Natural killer cell (primary cell): ENCODE data around the gene SULT4A1. TPM values are rescaled to one million over a fixed set of nuclear protein-coding genes. Genes with fewer than 3 reads are reported as not detected.

Experiments
- ATAC-seq, 3 donors: fragments of 150-1000 bp in 2 of 3; fragments of 200-7000 bp in 1 of 3; cut with Tn5 transposase; 1 replicate in 1 of 3; 2 replicates in 2 of 3; pipeline ENCODE4 v1.10.0; 2021; ENCODE audit warnings: mild to moderate bottlenecking in 2 of 3, moderate library complexity in 2 of 3
- DNase-seq, 2 donors: peaks; one replicate each; pipeline versions ENCODE4 v3.0.0 to v3.0.0-alpha.2; 2013 to 2021; ENCODE audit warnings: mixed read lengths in 1 of 2
- H3K27ac ChIP-seq: one replicate; pipeline ENCODE4 v1.5.1; 2013; ENCODE audit warnings: mild to moderate bottlenecking, low read length
- H3K27me3 ChIP-seq: one replicate; pipeline ENCODE4 v1.6.1; 2013; ENCODE audit warnings: low read length; ENCODE audit not compliant: control insufficient read depth, insufficient read depth
- H3K36me3 ChIP-seq: one replicate; pipeline ENCODE4 v1.6.1; 2013; ENCODE audit warnings: low read length; ENCODE audit not compliant: control insufficient read depth, insufficient read depth
- H3K4me1 ChIP-seq: one replicate; pipeline ENCODE4 v1.6.1; 2013; ENCODE audit warnings: low read length; ENCODE audit not compliant: control insufficient read depth, insufficient read depth
- H3K4me3 ChIP-seq: one replicate; pipeline ENCODE4 v1.5.1; 2013; ENCODE audit warnings: low read length
- H3K9me3 ChIP-seq: one replicate; pipeline ENCODE4 v1.6.1; 2013; ENCODE audit warnings: low read length; ENCODE audit not compliant: control insufficient read depth, insufficient read depth
- H3K27ac Mint-ChIP-seq, 2 donors: one replicate each; pipeline ENCODE4 v1.8.0; 2022; ENCODE audit warnings: mild to moderate bottlenecking in 2 of 2, mixed read lengths in 2 of 2, moderate library complexity in 1 of 2
- H3K27me3 Mint-ChIP-seq, 2 donors: one replicate each; pipeline ENCODE4 v1.8.0; 2022; ENCODE audit warnings: low read depth in 2 of 2, mixed read lengths in 2 of 2
- H3K36me3 Mint-ChIP-seq: one replicate; pipeline ENCODE4 v1.8.0; 2022; ENCODE audit warnings: mixed read lengths
- H3K4me1 Mint-ChIP-seq, 2 donors: one replicate each; pipeline ENCODE4 v1.8.0; 2022; ENCODE audit warnings: mixed read lengths in 2 of 2
- H3K4me3 Mint-ChIP-seq: one replicate; pipeline ENCODE4 v1.8.0; 2022; ENCODE audit warnings: mild to moderate bottlenecking, moderate library complexity, mixed read lengths
- H3K9me3 Mint-ChIP-seq, 2 donors: one replicate each; pipeline ENCODE4 v1.8.0; 2022; ENCODE audit warnings: mixed read lengths in 2 of 2
- CTCF ChIP-seq: fragments of 200-600 bp; IDR thresholded peaks from one replicate; pipeline ENCODE4 v1.8.0; 2022; ENCODE audit warnings: antibody characterized with exemption
- WGBS: methylation state at CpG from one replicate; pipeline ENCODE4 v1.1.7; 2013; ENCODE audit warnings: missing lambda C conversion rate; ENCODE audit not compliant: insufficient coverage; 5-methylcytosine and 5-hydroxymethylcytosine counted together
- intact Hi-C: fragments of 100-400 bp; cut with micrococcal nuclease; formaldehyde crosslinking; loops from one replicate; pipeline ENCODE4 v1.14.2; 2022
- total RNA-seq, 4 donors: library from RNA; stranded (reverse); fragments of 120-200 nt in 1 of 4; gene quantifications; one replicate each; pipeline versions ENCODE4 v1.2.3 to v1.2.4, GENCODE V29; 2013 to 2022

Gene SULT4A1
- total RNA-seq, 3 donors from 2014 or later (not counting 1 experiment from before 2014, with no cell fraction given), result not detected

GRCh38 chr22:43848366-43849171, 13.7 kb downstream of the SULT4A1 start:
- 66% methylated on average over 16 of the region's 16 CpGs for WGBS
- H3K4me1 Mint-ChIP-seq, result no peaks in the 10 kb centered on the region
- H3K9me3 Mint-ChIP-seq, result no peaks in the 10 kb centered on the region
- no peak overlapping the region for H3K4me3 Mint-ChIP-seq
- H3K27me3 Mint-ChIP-seq, result peaks cover 3 to 11% of the 10 kb centered on the region in 2 donors
- Histone ChIP-seq H3K27me3 (no peaks in the 10 kb centered on the region), H3K4me1 (no peaks in the 10 kb centered on the region), H3K27ac (no peak overlapping the region), H3K9me3 (no peaks in the 10 kb centered on the region), H3K36me3 (no peaks in the 10 kb centered on the region), H3K4me3 (no peak overlapping the region)
- no peak overlapping the region for H3K27ac Mint-ChIP-seq
- H3K36me3 Mint-ChIP-seq, result no peaks in the 10 kb centered on the region
- no peak for TF ChIP-seq CTCF
- ATAC-seq (no peak), DNase-seq (no peak)
- intact Hi-C loops, result no loop called here

GRCh38 chr22:43847376-43848289, 14.7 kb downstream of the SULT4A1 start:
- Mint-ChIP-seq H3K4me3 (no peak overlapping the region), H3K27ac (no peak overlapping the region), H3K36me3 (no peaks in the 10 kb centered on the region), H3K27me3 (peaks cover 0 to 11% of the 10 kb centered on the region in 2 donors), H3K9me3 (no peaks in the 10 kb centered on the region), H3K4me1 (no peaks in the 10 kb centered on the region)
- TF ChIP-seq CTCF, result no peak
- Histone ChIP-seq H3K27ac (no peak overlapping the region), H3K36me3 (no peaks in the 10 kb centered on the region), H3K4me3 (no peak overlapping the region), H3K27me3 (no peaks in the 10 kb centered on the region), H3K4me1 (no peaks in the 10 kb centered on the region), H3K9me3 (no peaks in the 10 kb centered on the region)
- ATAC-seq (no peak), DNase-seq (no peak)
- intact Hi-C loops, result no loop called here
- 79% methylated on average over 14 of the region's 14 CpGs for WGBS

GRCh38 chr22:43846966-43847365, 15.3 kb downstream of the SULT4A1 start:
- no peaks in the 10 kb centered on the region for H3K36me3 ChIP-seq
- no peaks in the 10 kb centered on the region for H3K4me1 Mint-ChIP-seq
- no peak overlapping the region for H3K4me3 ChIP-seq
- H3K4me3 Mint-ChIP-seq, result no peak overlapping the region
- 88% methylated on average over 11 of the region's 11 CpGs for WGBS
- TF ChIP-seq CTCF, result no peak
- H3K27me3 Mint-ChIP-seq, result peaks cover 0 to 11% of the 10 kb centered on the region in 2 donors
- H3K27ac Mint-ChIP-seq, result no peak overlapping the region
- no peak for ATAC-seq
- H3K27ac ChIP-seq, result no peak overlapping the region
- no peaks in the 10 kb centered on the region for H3K27me3 ChIP-seq
- no peak for DNase-seq
- H3K9me3 Mint-ChIP-seq, result no peaks in the 10 kb centered on the region
- H3K9me3 ChIP-seq, result no peaks in the 10 kb centered on the region
- H3K4me1 ChIP-seq, result no peaks in the 10 kb centered on the region
- intact Hi-C loops, result no loop called here
- no peaks in the 10 kb centered on the region for H3K36me3 Mint-ChIP-seq
